ENCODE data around the gene ENTPD2. TPM values are rescaled to one million over a fixed set of nuclear protein-coding genes. Genes with fewer than 3 reads are reported as not detected.

Gene ENTPD2
- total RNA-seq, 1 experiment from 2014 or later = 4.0 TPM

- H3K4me3 Mint-ChIP-seq = no peak overlapping the region
- Histone ChIP-seq H2BK12ac (ENCODE audit: insufficient read length, low read depth, low read length) (no peak overlapping the region), H2BK20ac (ENCODE audit: low read depth, low read length, poor library complexity, severe bottlenecking) (no peak overlapping the region), H3K79me2 (ENCODE audit: insufficient read depth, low read length) (no peaks in the 10 kb centered on the region), H3K18ac (ENCODE audit: insufficient read length, low read depth, low read length) (no peak overlapping the region), H3K9ac (ENCODE audit: extremely low read depth, insufficient read length, low read length) (no peak overlapping the region), H4K20me1 (ENCODE audit: control insufficient read depth, insufficient read depth, insufficient read length) (no peaks in the 10 kb centered on the region), H4K8ac (replicated peaks; ENCODE audit: insufficient read length, low read depth, low read length) (no peak overlapping the region), H3K23ac (ENCODE audit: insufficient read length, low read depth, low read length) (no peak overlapping the region), H2BK15ac (ENCODE audit: low read depth, low read length) (no peak overlapping the region), H3K4ac (ENCODE audit: low read depth, low read length) (no peak overlapping the region), H2AK5ac (ENCODE audit: insufficient read length, low read length) (no peak overlapping the region), H3K9me3 (ENCODE audit: control insufficient read depth, low read depth, low read length) (no peaks in the 10 kb centered on the region), H2BK5ac (ENCODE audit: insufficient read length, low read length) (no peak overlapping the region), H4K91ac (ENCODE audit: insufficient read length, low read depth, low read length) (no peak overlapping the region), H3K14ac (ENCODE audit: insufficient read depth, low read length) (no peak overlapping the region), H3T11ph (ENCODE audit: low read length) (no peak overlapping the region), H3K4me2 (ENCODE audit: insufficient read depth, insufficient read length, low read length) (no peak overlapping the region), H2AFZ (ENCODE audit: low read length) (no peak overlapping the region), H3K23me2 (ENCODE audit: insufficient read length, low read depth, low read length, poor library complexity, severe bottlenecking) (no peaks in the 10 kb centered on the region), H2BK120ac (ENCODE audit: low read depth, low read length, poor library complexity, severe bottlenecking) (no peak overlapping the region), H3K56ac (ENCODE audit: insufficient read length, low read depth, low read length) (no peak overlapping the region), H4K5ac (ENCODE audit: insufficient read length, low read depth, low read length) (no peak overlapping the region), H3K27me3 (ENCODE audit: insufficient read depth, low read length) (no peaks in the 10 kb centered on the region), H3K4me1 (ENCODE audit: insufficient read depth, low read length) (no peaks in the 10 kb centered on the region), H3K79me1 (ENCODE audit: insufficient read depth, low read depth, low read length, poor library complexity, severe bottlenecking) (no peaks in the 10 kb centered on the region), H3K27ac (ENCODE audit: insufficient read length, low read depth, low read length) (no peak overlapping the region)
- peaks cover 2 to 5% of the 10 kb centered on the region in 2 experiments; a peak in 3 of 4 replicates for H3K4me1 Mint-ChIP-seq
- TF ChIP-seq CTCF (conservative IDR thresholded peaks at IDR 0.05) = no peak
- H3K27me3 Mint-ChIP-seq (ENCODE audit: low read depth) = no peaks in the 10 kb centered on the region
- H3K27ac Mint-ChIP-seq = no peak overlapping the region
- peak; percentile 61 for DNase-seq
- no CpG with 5 or more reads among the region's 45 CpGs for WGBS (ENCODE audit: extremely low coverage, insufficient read length, low lambda C conversion rate)
- no peaks in the 10 kb centered on the region for H3K9me3 Mint-ChIP-seq
- peaks cover 4 to 13% (median 6%) of the 10 kb centered on the region in 3 experiments; a peak in 4 of 7 replicates for H3K36me3 Mint-ChIP-seq (ENCODE audit: insufficient read depth in 1 of 3, low read depth in 3 of 3)
These were observed 35.9 kb downstream of the ENTPD2 start for GRCh38 chr9:137017791-137018497.

Measured in H9 (cell line).